GM15510 (cell line): ENCODE data around the gene PAPPA.

Experiments used
- POLR2A ChIP-seq: IDR thresholded peaks from 3 replicates; pipeline ENCODE4 v1.6.1; 2011; ENCODE audit warnings: borderline replicate concordance; ENCODE audit not compliant: insufficient read length; ENCODE audit errors: extremely low read depth

Gene PAPPA

GRCh38 chr9:116189683-116190082, 36.1 kb downstream of the PAPPA start:
- no peak for TF ChIP-seq POLR2A

DNA sequence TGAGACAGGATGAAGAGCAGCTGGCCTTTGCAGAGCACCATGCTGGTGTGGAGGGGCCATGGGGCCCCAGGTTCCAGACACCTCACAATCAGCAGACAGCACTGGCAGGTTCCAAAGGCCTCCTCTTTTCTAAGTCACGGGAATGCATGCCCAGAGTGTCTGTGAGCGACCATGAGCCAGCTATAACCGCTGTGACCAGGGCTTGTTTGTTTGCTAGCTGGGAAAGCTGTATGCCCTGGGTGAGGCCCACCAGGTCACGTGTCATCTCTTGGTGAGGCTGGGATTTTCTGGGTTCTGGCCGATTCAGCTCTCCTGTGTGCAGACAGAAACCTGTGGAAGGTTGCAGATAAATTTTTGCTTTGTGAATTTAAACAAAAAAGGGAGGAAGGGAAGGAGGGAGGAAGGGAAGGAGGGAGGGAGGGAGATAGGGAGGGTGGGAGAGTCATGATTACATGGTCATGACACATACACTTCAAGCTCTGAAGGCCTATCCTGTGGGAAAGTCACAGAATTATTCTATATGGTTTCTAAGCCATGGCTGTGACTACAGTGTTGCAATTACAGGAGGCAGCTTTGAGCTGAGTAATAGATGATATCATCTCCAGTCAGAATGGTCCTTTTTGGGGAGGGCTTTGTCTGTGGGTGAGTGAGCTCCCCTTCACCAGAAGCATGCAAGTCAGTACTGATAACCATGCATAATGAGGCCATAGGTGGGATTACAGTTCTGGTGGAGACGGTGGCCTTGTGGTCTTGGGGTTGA, 37.2 kb downstream of the PAPPA start:
- TF ChIP-seq POLR2A: no peak

- TF ChIP-seq POLR2A: no peak
Measured at GRCh38 chr9:116191576-116192415, 38.2 kb downstream of the PAPPA start.

- no peak for TF ChIP-seq POLR2A
Measured at GRCh38 chr9:116193636-116194035, 40.0 kb downstream of the PAPPA start.

DNA sequence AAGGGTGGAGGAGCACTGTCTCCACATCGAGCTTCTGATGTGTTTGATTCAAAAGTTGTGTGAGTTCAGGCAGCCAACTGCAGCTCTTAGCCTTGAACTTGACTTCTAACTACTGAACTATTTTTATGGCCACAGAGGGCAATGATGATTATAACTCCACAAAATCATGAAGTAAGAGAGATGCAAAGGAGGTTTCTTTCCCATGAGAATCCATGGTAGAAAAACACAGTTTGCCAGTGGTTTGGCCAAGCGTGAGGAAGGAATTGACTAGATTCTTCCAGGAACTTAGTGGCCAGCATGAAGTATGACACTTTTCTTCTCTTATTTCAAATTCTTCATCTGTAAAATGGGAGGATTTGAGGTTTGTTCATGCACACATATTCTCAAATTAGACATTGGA, 43.2 kb downstream of the PAPPA start:
- TF ChIP-seq POLR2A: no peak

GRCh38 chr9:116198344-116198743, 44.8 kb downstream of the PAPPA start:
- no peak for TF ChIP-seq POLR2A

- TF ChIP-seq POLR2A: no peak
Measured at GRCh38 chr9:116202219-116202912, 48.8 kb downstream of the PAPPA start.

DNA sequence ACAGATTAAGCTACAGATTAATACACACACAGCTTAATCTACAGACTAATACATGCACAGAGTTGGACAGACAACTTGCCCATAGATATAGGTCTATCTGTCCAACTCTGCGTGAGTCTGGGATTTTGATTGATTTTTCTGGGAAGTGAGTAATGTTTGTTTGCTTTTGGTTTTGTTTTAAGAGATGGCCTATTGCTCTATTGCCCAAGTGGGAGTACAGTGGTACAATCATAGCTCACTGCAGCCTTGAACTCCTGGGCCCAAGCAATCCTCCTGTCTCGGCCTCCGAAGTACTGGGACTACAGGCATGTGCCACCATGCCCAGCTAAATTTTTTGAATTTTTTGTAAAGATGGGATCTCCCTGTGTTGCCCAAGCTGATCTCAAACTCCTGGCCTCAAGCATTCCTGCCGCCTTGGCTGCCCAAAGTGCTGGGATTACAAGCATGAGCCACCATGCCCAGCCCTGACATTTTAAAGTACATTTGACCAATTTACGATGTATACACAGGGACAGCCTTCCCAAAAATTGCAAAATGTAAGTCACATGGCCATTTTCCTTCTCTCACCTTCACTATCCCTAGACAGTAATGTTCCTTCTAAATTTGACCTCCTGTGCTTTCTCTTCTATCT, 50.8 kb downstream of the PAPPA start:
- no peak for TF ChIP-seq POLR2A

DNA sequence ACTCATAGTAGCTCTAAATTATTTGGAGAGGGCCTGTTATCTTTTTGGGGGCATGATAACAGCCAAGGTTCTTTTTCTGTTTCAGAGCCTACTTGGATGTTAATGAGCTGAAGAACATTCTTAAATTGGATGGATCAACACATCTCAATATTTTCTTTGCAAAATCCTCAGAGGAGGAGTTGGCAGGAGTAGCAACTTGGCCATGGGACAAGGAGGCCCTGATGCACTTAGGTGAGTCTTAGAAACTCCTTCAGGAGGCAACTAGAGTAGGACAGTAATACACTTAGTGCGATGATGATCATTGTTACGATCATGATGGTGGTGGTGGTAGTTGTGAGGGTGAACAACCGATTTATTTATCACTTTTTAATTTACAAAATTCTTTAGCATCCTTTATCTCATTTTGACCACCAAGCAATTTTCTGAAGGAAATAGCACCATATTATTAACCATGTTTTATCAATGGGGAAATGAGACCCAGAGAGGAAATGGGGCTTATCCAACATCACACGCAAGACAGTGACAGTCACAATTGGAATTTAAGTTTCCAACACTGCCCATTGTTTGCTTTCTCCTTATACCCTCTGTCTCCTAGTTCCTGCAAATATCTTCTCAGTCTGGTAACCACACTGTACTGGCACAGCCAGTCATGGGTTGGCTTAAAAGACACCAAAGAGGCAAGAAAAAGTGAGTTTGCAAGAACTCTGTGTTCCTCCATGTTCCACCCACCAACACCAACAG, 54.0 kb downstream of the PAPPA start:
- no peak for TF ChIP-seq POLR2A

DNA sequence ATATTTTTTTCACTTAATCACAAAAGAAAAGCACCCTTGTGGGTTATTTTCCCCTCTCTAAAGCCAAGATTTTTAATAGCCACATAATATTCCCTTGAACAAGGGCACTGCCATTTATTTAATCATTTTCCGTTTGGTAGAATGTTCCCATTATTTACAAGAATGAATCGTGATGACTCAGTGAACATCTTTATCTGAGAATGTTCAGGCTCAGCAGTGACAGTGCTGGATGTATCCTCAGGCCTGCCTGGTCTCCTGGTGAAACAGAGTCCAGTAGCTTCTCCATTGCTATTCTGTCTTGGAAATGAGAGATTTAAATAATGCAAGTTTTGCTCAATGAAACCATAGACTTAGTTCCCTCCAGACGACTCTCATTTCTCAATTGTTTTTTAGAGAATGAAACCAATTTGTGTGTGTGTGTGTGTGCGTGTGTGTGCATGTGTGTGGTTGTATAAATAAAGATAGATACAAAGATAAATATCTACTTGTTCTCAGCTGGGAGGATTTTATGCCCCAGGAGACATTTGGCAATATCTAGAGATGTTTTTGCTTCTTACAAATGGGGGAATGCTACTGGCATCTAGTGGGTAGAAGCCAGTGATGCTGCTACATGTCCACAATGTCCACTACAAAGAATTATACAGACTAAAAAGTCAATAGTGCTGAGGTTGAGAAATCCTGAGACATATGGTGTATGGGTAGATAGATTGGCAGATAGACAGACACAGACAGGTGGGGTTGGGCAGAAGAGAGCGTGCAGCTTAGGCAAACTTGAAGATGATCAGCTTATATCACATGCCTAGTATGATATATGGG, 55.0 kb downstream of the PAPPA start:
- no peak for TF ChIP-seq POLR2A

- no peak for TF ChIP-seq POLR2A
Measured at GRCh38 chr9:116209414-116210116, 56.0 kb downstream of the PAPPA start.

GRCh38 chr9:116212986-116213692, 59.5 kb downstream of the PAPPA start:
- no peak for TF ChIP-seq POLR2A
